CD4-positive, alpha-beta T cell treated with Interferon gamma for 1 hour (primary cell): ENCODE data around the gene CCT7.

ENCODE experiments used
- DNase-seq: peaks from one replicate; pipeline ENCODE4 v3.0.0-alpha.2; 2020

Gene CCT7

DNA sequence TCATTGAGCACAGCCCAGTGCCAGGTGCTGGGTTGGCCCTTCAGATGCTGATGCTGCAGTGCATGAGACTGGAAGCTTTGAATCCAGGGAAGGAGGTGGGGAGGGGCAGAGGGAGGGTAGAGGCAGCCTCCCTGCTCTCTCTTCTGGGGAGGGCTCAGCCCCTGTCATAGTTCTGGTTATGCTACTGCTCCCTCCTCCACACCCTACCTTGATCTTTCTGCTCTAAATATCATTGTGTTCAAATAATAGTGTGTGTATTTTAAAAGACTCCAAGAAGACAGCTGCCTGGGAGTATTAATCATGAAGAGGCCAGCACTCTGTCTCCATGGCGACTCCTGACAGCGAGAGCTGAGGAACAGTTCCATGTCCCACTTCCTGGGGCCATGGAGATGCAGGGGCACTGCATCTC lies 63.0 kb downstream of the CCT7 start:
- DNase-seq = no peak

DNA sequence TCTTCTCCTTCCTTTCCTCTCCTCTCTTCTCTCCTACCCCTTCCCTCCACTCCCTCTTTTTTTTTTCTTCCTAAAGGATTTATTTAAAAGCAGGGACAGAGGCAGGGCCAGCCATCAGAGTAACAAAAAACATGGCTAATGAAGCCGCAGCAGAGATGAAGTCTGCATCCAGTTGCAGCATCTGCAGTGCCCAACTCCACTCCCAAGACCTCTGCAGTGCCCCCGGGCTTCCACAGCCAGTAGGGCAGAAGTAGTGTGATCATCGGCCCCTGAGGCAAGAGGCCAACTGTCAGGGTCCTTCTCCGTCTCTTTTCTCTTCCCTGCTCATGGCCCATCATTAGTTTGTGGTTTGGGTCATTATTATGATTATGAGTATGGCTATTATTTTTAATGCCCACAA lies 63.5 kb downstream of the CCT7 start:
- DNase-seq = no peak

DNA sequence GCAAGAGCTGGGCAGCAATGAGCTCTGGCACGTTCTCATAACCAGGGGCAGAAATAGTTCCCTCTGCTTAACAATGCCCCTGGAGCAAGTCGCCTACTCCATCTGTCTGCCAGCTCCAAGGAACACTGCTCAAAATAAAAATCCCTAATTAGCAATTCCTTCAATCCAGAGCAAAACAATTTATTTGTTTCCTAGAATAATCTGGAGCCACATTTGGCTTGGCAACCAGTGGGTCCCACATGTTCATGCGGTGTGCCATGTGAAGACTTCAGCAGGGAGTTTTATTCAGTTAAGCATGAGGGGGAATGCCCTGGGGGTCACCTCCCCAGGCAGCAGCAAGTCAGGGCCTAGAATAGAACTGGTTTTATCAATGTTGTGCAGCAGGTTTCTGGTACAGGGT lies 66.8 kb downstream of the CCT7 start:
- no peak for DNase-seq

DNA sequence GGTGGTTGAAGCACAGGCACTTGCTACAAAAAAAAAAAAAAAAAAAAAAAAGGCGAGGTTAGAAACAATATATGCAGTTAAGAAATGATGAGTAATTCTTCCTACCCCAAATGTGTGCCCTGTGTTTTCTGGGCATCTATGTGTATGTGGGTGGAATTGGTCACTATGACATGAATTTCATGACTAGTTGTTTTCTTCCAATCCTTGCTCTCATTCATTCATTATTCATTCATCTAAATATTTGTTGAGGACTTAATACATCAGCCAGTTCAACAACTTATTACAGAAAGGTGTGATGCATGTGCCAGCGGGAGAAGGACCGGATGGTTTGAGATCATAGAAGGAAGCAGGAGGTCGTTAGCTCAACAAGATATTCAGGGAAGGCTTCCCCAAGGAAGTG lies 67.5 kb downstream of the CCT7 start:
- DNase-seq = no peak
